ENCODE results near the gene ROBO2. TPM values are rescaled to one million over a fixed set of nuclear protein-coding genes. Genes with fewer than 3 reads are reported as not detected.

ROBO2 gene
- total RNA-seq, 1 experiment from 2014 or later: 4.4 TPM

- Histone ChIP-seq H3K36me3 (replicated peaks; ENCODE audit: control insufficient read depth, insufficient read depth, low read length) (no peaks in the 10 kb centered on the region), H3K27me3 (ENCODE audit: control insufficient read depth, insufficient read depth, low read length) (no peaks in the 10 kb centered on the region), H3K4me3 (ENCODE audit: insufficient read depth, low read depth, low read length) (no peak overlapping the region)
- DNase-seq: no peak
Observed at GRCh38 chr3:77652624-77653023, 612.7 kb downstream of the ROBO2 start.

- no peak for DNase-seq
- H3K36me3 ChIP-seq (replicated peaks; ENCODE audit: control insufficient read depth, insufficient read depth, low read length): no peaks in the 10 kb centered on the region
- no peaks in the 10 kb centered on the region for H3K27me3 ChIP-seq (ENCODE audit: control insufficient read depth, insufficient read depth, low read length)
- H3K4me3 ChIP-seq (ENCODE audit: insufficient read depth, low read depth, low read length): no peak overlapping the region
Observed at GRCh38 chr3:77655396-77655795, 615.5 kb downstream of the ROBO2 start.

GRCh38 chr3:77660718-77661117 is 620.8 kb downstream of the ROBO2 start:
- no peak for DNase-seq
- Histone ChIP-seq H3K27me3 (ENCODE audit: control insufficient read depth, insufficient read depth, low read length) (no peaks in the 10 kb centered on the region), H3K36me3 (replicated peaks; ENCODE audit: control insufficient read depth, insufficient read depth, low read length) (no peaks in the 10 kb centered on the region), H3K4me3 (ENCODE audit: insufficient read depth, low read depth, low read length) (no peak overlapping the region)

- H3K4me3 ChIP-seq (ENCODE audit: insufficient read depth, low read depth, low read length): no peak overlapping the region
- H3K36me3 ChIP-seq (replicated peaks; ENCODE audit: control insufficient read depth, insufficient read depth, low read length): no peaks in the 10 kb centered on the region
- DNase-seq: no peak
- no peaks in the 10 kb centered on the region for H3K27me3 ChIP-seq (ENCODE audit: control insufficient read depth, insufficient read depth, low read length)
Observed at GRCh38 chr3:77667901-77668300, 628.0 kb downstream of the ROBO2 start.

- Histone ChIP-seq H3K4me3 (ENCODE audit: insufficient read depth, low read depth, low read length) (no peak overlapping the region), H3K27me3 (ENCODE audit: control insufficient read depth, insufficient read depth, low read length) (no peaks in the 10 kb centered on the region), H3K36me3 (replicated peaks; ENCODE audit: control insufficient read depth, insufficient read depth, low read length) (no peaks in the 10 kb centered on the region)
- DNase-seq: no peak
Observed at GRCh38 chr3:77668376-77668775, 628.5 kb downstream of the ROBO2 start.

- Histone ChIP-seq H3K4me3 (ENCODE audit: insufficient read depth, low read depth, low read length) (no peak overlapping the region), H3K27me3 (ENCODE audit: control insufficient read depth, insufficient read depth, low read length) (no peaks in the 10 kb centered on the region), H3K36me3 (replicated peaks; ENCODE audit: control insufficient read depth, insufficient read depth, low read length) (no peaks in the 10 kb centered on the region)
- DNase-seq: no peak
Observed at GRCh38 chr3:77672016-77672415, 632.1 kb downstream of the ROBO2 start.

- no peak for DNase-seq
- Histone ChIP-seq H3K27me3 (ENCODE audit: control insufficient read depth, insufficient read depth, low read length) (no peaks in the 10 kb centered on the region), H3K36me3 (replicated peaks; ENCODE audit: control insufficient read depth, insufficient read depth, low read length) (no peaks in the 10 kb centered on the region), H3K4me3 (ENCODE audit: insufficient read depth, low read depth, low read length) (no peak overlapping the region)
Observed at GRCh38 chr3:77682162-77682561, 642.3 kb downstream of the ROBO2 start.

GRCh38 chr3:77684115-77684514 is 644.2 kb downstream of the ROBO2 start:
- Histone ChIP-seq H3K36me3 (replicated peaks; ENCODE audit: control insufficient read depth, insufficient read depth, low read length) (no peaks in the 10 kb centered on the region), H3K4me3 (ENCODE audit: insufficient read depth, low read depth, low read length) (no peak overlapping the region), H3K27me3 (ENCODE audit: control insufficient read depth, insufficient read depth, low read length) (no peaks in the 10 kb centered on the region)
- no peak for DNase-seq

- Histone ChIP-seq H3K4me3 (ENCODE audit: insufficient read depth, low read depth, low read length) (no peak overlapping the region), H3K27me3 (ENCODE audit: control insufficient read depth, insufficient read depth, low read length) (no peaks in the 10 kb centered on the region), H3K36me3 (replicated peaks; ENCODE audit: control insufficient read depth, insufficient read depth, low read length) (no peaks in the 10 kb centered on the region)
- DNase-seq: no peak
Observed at GRCh38 chr3:77685713-77686112, 645.8 kb downstream of the ROBO2 start.

GRCh38 chr3:77686560-77686959 is 646.7 kb downstream of the ROBO2 start:
- no peak for DNase-seq
- H3K4me3 ChIP-seq (ENCODE audit: insufficient read depth, low read depth, low read length): no peak overlapping the region
- H3K36me3 ChIP-seq (replicated peaks; ENCODE audit: control insufficient read depth, insufficient read depth, low read length): no peaks in the 10 kb centered on the region
- no peaks in the 10 kb centered on the region for H3K27me3 ChIP-seq (ENCODE audit: control insufficient read depth, insufficient read depth, low read length)

- no peaks in the 10 kb centered on the region for H3K36me3 ChIP-seq (replicated peaks; ENCODE audit: control insufficient read depth, insufficient read depth, low read length)
- no peak for DNase-seq
Observed at GRCh38 chr3:77687545-77687944, 647.6 kb downstream of the ROBO2 start.

GRCh38 chr3:77690284-77690845 is 650.5 kb downstream of the ROBO2 start:
- H3K36me3 ChIP-seq (replicated peaks; ENCODE audit: control insufficient read depth, insufficient read depth, low read length): no peaks in the 10 kb centered on the region
- H3K4me3 ChIP-seq (ENCODE audit: insufficient read depth, low read depth, low read length): no peak overlapping the region
- DNase-seq: no peak
- H3K27me3 ChIP-seq (ENCODE audit: control insufficient read depth, insufficient read depth, low read length): no peaks in the 10 kb centered on the region

More at GRCh38 chr3:77687545-77687944, 647.6 kb downstream of the ROBO2 start:
- no peaks in the 10 kb centered on the region for H3K27me3 ChIP-seq (ENCODE audit: control insufficient read depth, insufficient read depth, low read length)
- H3K4me3 ChIP-seq (ENCODE audit: insufficient read depth, low read depth, low read length): no peak overlapping the region

- H3K36me3 ChIP-seq (replicated peaks; ENCODE audit: control insufficient read depth, insufficient read depth, low read length): no peaks in the 10 kb centered on the region
- no peak for DNase-seq
- no peaks in the 10 kb centered on the region for H3K27me3 ChIP-seq (ENCODE audit: control insufficient read depth, insufficient read depth, low read length)
- no peak overlapping the region for H3K4me3 ChIP-seq (ENCODE audit: insufficient read depth, low read depth, low read length)
Observed at GRCh38 chr3:77693147-77693546, 653.2 kb downstream of the ROBO2 start.

GRCh38 chr3:77699125-77699691 is 659.3 kb downstream of the ROBO2 start:
- Histone ChIP-seq H3K4me3 (ENCODE audit: insufficient read depth, low read depth, low read length) (no peak overlapping the region), H3K27me3 (ENCODE audit: control insufficient read depth, insufficient read depth, low read length) (no peaks in the 10 kb centered on the region), H3K36me3 (replicated peaks; ENCODE audit: control insufficient read depth, insufficient read depth, low read length) (no peaks in the 10 kb centered on the region)
- DNase-seq: no peak

Data from H7 (cell line).